ENCODE data around the gene ZNF428. TPM values are rescaled to one million over a fixed set of nuclear protein-coding genes. Genes with fewer than 3 reads are reported as not detected.
"Not testable (repeated sequence)": the region's sequence is repeated elsewhere in the genome, so short reads cannot be mapped to it uniquely, and the experiment has no call there.

ZNF428 gene
- total and polyA plus RNA-seq, 7 donors = 18.0 to 40.2 (median 33.6) TPM

DNA sequence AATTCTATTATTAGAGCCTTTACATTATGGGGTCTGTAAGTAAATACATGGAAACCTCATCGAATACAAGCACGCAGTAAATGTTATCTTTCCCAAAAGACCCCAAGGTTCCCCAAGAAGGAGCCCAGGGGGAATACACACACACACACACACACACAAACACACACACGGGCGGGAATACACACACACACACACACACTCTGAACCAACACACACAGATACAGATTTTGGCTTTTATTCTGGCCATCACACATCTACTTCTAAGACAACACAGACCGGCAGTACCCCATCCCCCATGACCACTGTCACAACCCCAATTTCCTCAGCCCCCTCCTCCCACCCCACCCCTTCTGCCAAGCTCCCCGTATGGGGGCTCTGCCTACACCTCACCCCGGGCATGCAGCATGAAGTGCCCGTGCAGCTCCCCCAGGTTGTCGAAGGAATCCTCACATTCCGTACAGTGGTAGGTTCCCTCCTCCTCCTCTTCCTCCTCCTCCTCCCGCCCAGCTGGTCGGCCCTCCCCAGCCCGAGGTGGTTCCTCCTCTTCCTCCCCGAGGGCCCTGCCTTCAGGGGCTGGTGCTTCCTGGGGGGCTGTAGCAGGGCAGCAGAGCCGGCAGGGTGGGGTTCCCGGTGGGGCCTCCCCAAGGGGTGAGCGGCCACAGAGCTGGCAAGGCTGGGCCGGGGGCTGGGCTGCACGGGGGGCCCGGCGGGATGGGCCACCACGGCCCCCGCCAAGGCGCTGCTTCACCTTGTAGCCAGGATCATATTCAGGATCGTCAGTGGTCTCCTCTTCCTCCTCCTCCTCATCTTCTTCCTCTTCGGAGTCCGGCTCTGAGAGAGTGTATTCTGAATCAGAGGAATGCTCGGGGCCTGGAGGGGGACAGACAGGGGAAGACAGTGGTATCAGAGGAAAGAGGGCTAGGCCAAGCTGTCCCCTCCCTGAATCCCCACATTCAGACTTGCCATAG lies 11.9 kb downstream of the ZNF428 start:
- Histone ChIP-seq H3K27ac (no peak overlapping the region), H3K4me3 (no peak overlapping the region), H3K9me3 (no peaks in the 10 kb centered on the region), H3K4me1 (no peaks in the 10 kb centered on the region), H3K27me3 (no peaks in the 10 kb centered on the region), H3K36me3 (peaks cover 0 to 38% (median 16%) of the 10 kb centered on the region in 4 donors)
- DNase-seq = no peak
- intact Hi-C loops (cut with DNase I) = no loop called here
- 63 to 85% methylated on average over 28 of the region's 28 CpGs for WGBS, 2 donors
- TF ChIP-seq EP300 (IDR thresholded peaks at IDR 0.05) = no peak

DNA sequence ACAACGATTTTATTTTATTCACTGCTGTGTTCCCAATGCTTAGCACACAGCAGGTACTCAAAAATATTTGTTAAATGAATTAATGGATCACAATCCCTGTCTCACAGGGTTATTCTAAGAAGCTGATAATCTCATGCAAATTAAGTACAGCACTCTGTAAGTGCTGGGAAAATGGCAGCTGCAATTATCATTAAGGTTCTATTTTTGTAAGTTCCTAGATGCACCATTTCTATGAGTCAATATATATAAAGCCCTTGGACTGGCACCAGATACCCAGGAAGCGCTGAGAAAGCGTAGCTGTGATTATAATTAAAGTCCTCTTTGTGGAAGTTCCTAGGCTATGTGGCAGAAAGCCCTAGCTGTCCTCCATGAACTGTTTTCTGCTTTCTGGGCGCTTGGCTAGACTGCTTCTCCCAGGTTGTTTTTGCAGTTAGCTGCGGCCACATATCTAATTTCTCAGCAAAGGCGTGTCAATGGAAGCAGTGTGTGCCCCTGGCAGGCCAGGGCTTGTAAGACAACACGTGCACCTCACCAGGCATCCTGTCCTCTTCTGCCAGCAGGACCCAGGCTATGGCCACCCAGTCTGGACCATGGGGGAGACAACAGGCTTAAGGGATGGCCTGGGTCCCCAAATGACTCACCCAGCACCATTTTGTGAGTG lies 12.7 kb downstream of the ZNF428 start:
- WGBS, 2 donors = 89 to 95% methylated on average over 7 of the region's 7 CpGs
- no peak overlapping the region for H3K4me3 ChIP-seq
- H3K9me3 ChIP-seq = no peaks in the 10 kb centered on the region
- H3K27ac ChIP-seq = no peak overlapping the region
- DNase-seq = no peak
- peaks cover 0 to 38% (median 10%) of the 10 kb centered on the region in 4 donors for H3K36me3 ChIP-seq
- no peaks in the 10 kb centered on the region for H3K27me3 ChIP-seq
- TF ChIP-seq, protein P1, sequence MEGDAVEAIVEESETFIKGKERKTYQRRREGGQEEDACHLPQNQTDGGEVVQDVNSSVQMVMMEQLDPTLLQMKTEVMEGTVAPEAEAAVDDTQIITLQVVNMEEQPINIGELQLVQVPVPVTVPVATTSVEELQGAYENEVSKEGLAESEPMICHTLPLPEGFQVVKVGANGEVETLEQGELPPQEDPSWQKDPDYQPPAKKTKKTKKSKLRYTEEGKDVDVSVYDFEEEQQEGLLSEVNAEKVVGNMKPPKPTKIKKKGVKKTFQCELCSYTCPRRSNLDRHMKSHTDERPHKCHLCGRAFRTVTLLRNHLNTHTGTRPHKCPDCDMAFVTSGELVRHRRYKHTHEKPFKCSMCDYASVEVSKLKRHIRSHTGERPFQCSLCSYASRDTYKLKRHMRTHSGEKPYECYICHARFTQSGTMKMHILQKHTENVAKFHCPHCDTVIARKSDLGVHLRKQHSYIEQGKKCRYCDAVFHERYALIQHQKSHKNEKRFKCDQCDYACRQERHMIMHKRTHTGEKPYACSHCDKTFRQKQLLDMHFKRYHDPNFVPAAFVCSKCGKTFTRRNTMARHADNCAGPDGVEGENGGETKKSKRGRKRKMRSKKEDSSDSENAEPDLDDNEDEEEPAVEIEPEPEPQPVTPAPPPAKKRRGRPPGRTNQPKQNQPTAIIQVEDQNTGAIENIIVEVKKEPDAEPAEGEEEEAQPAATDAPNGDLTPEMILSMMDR (IDR thresholded peaks at IDR 0.05) = no peak
- no peak for TF ChIP-seq POLR2AphosphoS5 (IDR thresholded peaks at IDR 0.05)
- no peak for TF ChIP-seq POLR2A (IDR thresholded peaks at IDR 0.05)
- TF ChIP-seq EP300 (IDR thresholded peaks at IDR 0.05) = no peak
- intact Hi-C loops (cut with DNase I) = no loop called here
- no peaks in the 10 kb centered on the region for H3K4me1 ChIP-seq

DNA sequence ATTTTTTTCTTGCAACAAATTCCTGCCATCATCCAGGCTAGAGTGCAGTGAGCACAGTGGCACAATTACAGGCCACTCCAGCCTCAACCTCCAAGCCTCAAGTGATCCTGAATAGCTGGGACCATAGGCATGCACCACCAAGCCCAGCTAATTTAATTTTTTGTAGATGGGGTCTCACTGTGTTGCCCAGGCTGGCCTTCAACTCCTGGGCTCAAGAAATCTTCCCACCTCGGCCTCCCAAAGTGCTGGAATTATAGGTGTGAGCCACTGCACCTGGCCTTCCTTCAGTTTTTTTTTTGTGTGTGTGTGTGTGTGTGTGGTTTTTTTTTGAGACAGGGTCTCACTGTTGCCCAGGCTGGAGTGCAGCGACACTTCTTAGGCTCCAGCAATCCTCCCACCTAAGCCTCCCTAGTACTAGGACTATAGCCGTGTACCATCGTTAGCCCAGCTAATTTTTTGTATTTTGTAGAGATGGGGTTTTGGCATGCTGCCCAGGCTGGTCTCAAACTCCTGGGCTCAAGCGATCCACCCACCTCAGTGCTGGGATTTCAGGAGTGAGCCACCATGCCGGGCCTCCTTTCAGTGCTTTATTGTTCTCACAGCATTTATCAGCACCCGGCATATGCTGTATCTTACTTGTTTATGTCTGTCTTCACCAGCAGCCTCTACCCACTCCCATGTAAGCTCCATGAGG lies 13.4 kb downstream of the ZNF428 start:
- intact Hi-C loops (cut with DNase I) = no loop called here
- H3K36me3 ChIP-seq = peaks cover 0 to 42% (median 10%) of the 10 kb centered on the region in 4 donors
- no peaks in the 10 kb centered on the region for H3K27me3 ChIP-seq
- H3K4me1 ChIP-seq = no peaks in the 10 kb centered on the region
- 84 to 86% methylated on average over 7 of the region's 7 CpGs for WGBS, 2 donors
- no peak overlapping the region for H3K27ac ChIP-seq
- H3K4me3 ChIP-seq = no peak overlapping the region
- TF ChIP-seq, protein P1 (IDR thresholded peaks at IDR 0.05) = no peak
- TF ChIP-seq POLR2A (IDR thresholded peaks at IDR 0.05) (no peak), EP300 (IDR thresholded peaks at IDR 0.05) (no peak), POLR2AphosphoS5 (IDR thresholded peaks at IDR 0.05) (no peak)
- H3K9me3 ChIP-seq = no peaks in the 10 kb centered on the region
- DNase-seq = no peak

DNA sequence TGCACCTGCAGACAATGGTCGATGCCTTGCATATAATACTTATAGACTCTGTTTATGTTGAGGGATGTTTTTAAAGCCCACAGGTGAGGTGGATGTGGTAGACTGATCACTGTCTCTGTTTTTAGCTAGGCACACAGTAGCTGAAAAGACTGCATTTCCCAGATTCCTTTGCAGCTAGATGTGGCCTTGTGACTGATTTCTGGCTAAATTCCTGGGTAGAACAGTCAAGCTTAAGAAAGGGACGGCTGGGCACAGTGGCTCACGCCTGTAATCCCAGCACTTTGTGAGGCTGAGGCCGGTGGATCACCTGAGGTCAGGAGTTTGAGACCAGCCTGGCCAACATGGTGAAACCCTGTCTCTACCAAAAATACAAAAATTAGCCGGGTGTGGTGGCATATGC lies 19.1 kb downstream of the ZNF428 start:
- H3K27me3 ChIP-seq; H3K27ac ChIP-seq; H3K9me3 ChIP-seq; DNase-seq; H3K4me3 ChIP-seq; intact Hi-C loops (cut with DNase I): not testable (repeated sequence)
- 86 to 88% methylated on average over 5 of the region's 5 CpGs for WGBS, 2 donors
- Histone ChIP-seq H3K36me3 (peaks cover 0 to 43% (median 5%) of the 10 kb centered on the region in 4 donors), H3K4me1 (peaks cover 0 to 19% (median 14%) of the 10 kb centered on the region in 4 donors)

DNA sequence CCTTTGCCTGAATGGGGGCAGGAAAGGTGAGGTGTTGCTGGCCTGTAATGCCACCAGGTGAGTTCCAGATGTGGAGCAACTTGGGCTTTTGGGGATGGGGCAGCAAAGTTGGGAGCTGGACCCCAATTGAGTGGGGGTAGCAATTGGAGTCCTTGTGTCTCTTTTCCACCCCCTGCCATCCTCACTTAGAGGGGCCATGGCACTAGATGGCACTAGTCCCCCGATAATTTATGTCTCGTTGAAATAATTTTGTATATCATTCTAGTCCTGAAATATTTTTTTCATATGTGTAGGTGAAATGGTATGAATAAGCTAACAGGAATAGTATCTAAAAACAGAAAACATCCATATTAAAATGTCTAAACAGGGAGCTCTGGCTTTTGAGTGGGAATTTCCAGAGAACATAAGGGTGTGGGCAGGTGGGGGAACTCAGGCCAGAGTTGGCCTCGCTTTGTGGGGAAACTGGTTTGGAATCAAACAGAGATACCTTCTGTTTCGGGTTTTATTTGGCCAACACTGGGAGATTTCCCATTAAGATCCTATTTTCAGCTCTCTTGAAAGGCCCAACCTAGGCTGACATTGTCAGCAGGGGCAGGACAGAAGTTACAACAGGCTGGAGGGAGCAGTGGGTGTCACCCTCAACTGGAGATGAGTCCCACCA lies 19.7 kb downstream of the ZNF428 start:
- no peak for DNase-seq
- intact Hi-C loops (cut with DNase I) = loop anchor here (5.0 kb wide), 1 partner anchor 43 kb away; no protein-coding TSS in a partner anchor
- 89 to 94% methylated on average over 4 of the region's 4 CpGs for WGBS, 2 donors
- no peaks in the 10 kb centered on the region for H3K9me3 ChIP-seq
- H3K4me1 ChIP-seq = peaks cover 0 to 25% (median 19%) of the 10 kb centered on the region in 4 donors
- TF ChIP-seq POLR2AphosphoS5 (IDR thresholded peaks at IDR 0.05) = no peak
- no peak for TF ChIP-seq POLR2A (IDR thresholded peaks at IDR 0.05)
- no peak for TF ChIP-seq EP300 (IDR thresholded peaks at IDR 0.05)
- TF ChIP-seq, protein P1 (IDR thresholded peaks at IDR 0.05) = no peak
- no peaks in the 10 kb centered on the region for H3K27me3 ChIP-seq
- H3K4me3 ChIP-seq = no peak overlapping the region
- H3K36me3 ChIP-seq = peaks cover 0 to 43% (median 5%) of the 10 kb centered on the region in 4 donors
- no peak overlapping the region for H3K27ac ChIP-seq

Data from sigmoid colon (tissue), 7 donors.